ENCODE data around the gene NDST1.

DNA sequence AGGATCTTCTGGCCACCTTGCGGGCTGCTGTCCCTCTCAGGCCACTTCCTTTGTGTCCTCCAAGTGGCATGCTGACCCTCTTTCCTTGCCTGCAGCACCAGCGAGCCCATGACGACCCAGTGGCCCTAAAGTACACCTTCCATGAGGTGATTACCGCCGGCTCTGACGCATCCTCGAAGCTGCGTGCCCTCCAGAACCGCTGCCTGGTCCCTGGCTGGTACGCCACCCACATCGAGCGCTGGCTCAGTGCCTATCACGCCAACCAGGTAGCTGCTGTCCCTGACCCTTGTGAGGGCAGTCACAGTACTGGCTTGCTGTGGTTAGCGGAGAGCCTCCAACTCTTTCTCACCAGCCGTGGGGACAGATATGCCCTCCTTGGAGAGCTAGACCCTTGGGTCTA is 40.2 kb downstream of the NDST1 start:
- no peak for TF ChIP-seq POLR2A (IDR thresholded peaks at IDR 0.05)
- TF ChIP-seq, protein P1, sequence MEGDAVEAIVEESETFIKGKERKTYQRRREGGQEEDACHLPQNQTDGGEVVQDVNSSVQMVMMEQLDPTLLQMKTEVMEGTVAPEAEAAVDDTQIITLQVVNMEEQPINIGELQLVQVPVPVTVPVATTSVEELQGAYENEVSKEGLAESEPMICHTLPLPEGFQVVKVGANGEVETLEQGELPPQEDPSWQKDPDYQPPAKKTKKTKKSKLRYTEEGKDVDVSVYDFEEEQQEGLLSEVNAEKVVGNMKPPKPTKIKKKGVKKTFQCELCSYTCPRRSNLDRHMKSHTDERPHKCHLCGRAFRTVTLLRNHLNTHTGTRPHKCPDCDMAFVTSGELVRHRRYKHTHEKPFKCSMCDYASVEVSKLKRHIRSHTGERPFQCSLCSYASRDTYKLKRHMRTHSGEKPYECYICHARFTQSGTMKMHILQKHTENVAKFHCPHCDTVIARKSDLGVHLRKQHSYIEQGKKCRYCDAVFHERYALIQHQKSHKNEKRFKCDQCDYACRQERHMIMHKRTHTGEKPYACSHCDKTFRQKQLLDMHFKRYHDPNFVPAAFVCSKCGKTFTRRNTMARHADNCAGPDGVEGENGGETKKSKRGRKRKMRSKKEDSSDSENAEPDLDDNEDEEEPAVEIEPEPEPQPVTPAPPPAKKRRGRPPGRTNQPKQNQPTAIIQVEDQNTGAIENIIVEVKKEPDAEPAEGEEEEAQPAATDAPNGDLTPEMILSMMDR (IDR thresholded peaks at IDR 0.05), result no peak
